Body of pancreas (tissue), 4 donors: Measurements from ENCODE around the gene KRTAP2-1. TPM values are rescaled to one million over a fixed set of nuclear protein-coding genes. Genes with fewer than 3 reads are reported as not detected.

Experiments used
- ATAC-seq: fragments of 150-250 bp; one replicate; pipeline ENCODE4 v1.9.1; 2016
- DNase-seq, 4 donors: peaks; one replicate each; pipeline ENCODE4 v3.0.0-alpha.2; 2019
- H3K27ac ChIP-seq, 4 donors: fragments of 200-600 bp; sonication (generic); 1 replicate in 3 of 4; 2 replicates in 1 of 4; pipeline versions ENCODE4 v1.5.1 to v1.6.1; 2016 to 2019; ENCODE audit warnings: mild to moderate bottlenecking in 1 of 4, mixed read lengths in 1 of 4, moderate library complexity in 1 of 4
- H3K27me3 ChIP-seq, 2 donors: fragments of 200-600 bp; sonication (generic); one replicate each; pipeline ENCODE4 v1.6.0; 2016; ENCODE audit warnings: mild to moderate bottlenecking in 1 of 2
- H3K36me3 ChIP-seq, 2 donors: fragments of 200-600 bp; sonication (generic); replicated peaks in 1 of 2; 2 replicates each; pipeline ENCODE4 v1.5.1; 2016; ENCODE audit warnings: low read depth in 2 of 2; ENCODE audit not compliant: insufficient read depth in 1 of 2
- H3K4me1 ChIP-seq: fragments of 200-600 bp; sonication (generic); one replicate; pipeline ENCODE4 v1.6.0; 2016
- H3K4me3 ChIP-seq, 2 donors: fragments of 200-600 bp; sonication (generic); 1 replicate in 1 of 2; 2 replicates in 1 of 2; pipeline ENCODE4 v1.5.1; 2016 to 2019
- H3K9me3 ChIP-seq, 3 donors: fragments of 200-600 bp; sonication (generic); 1 replicate in 2 of 3; 2 replicates in 1 of 3; pipeline ENCODE4 v1.5.1; 2016
- POLR2A ChIP-seq, 3 donors: fragments of 450-650 bp; IDR thresholded peaks; one replicate each; pipeline ENCODE4 v1.6.1; 2016; ENCODE audit warnings: antibody characterized with exemption in 3 of 3, mild to moderate bottlenecking in 2 of 3
- WGBS, 2 donors: methylation state at CpG; one replicate each; pipeline ENCODE4 v1.1.5; 2017; 5-methylcytosine and 5-hydroxymethylcytosine counted together
- intact Hi-C: fragments of 100-400 bp; cut with DNase I; formaldehyde crosslinking; loops from one replicate; pipeline ENCODE4 v1.15.1; 2023
- total RNA-seq, 2 donors: library from RNA; depleted of rRNA; stranded (reverse); fragments of >200 nt; gene quantifications; one replicate each; pipeline ENCODE4 v1.1.0, GENCODE V29; 2016
- TF ChIP-seq, protein P1 (sequence below), 7 experiments: fragments of 450-650 bp in 4 of 7; fragments of 200-600 bp in 3 of 7; sonication (generic) in 3 of 7; IDR thresholded peaks; one replicate each; pipeline ENCODE4 v1.5.1; 2016 to 2019; ENCODE audit warnings: antibody characterized with exemption in 7 of 7

Gene KRTAP2-1
- total RNA-seq, 2 donors from 2014 or later: not detected

DNA sequence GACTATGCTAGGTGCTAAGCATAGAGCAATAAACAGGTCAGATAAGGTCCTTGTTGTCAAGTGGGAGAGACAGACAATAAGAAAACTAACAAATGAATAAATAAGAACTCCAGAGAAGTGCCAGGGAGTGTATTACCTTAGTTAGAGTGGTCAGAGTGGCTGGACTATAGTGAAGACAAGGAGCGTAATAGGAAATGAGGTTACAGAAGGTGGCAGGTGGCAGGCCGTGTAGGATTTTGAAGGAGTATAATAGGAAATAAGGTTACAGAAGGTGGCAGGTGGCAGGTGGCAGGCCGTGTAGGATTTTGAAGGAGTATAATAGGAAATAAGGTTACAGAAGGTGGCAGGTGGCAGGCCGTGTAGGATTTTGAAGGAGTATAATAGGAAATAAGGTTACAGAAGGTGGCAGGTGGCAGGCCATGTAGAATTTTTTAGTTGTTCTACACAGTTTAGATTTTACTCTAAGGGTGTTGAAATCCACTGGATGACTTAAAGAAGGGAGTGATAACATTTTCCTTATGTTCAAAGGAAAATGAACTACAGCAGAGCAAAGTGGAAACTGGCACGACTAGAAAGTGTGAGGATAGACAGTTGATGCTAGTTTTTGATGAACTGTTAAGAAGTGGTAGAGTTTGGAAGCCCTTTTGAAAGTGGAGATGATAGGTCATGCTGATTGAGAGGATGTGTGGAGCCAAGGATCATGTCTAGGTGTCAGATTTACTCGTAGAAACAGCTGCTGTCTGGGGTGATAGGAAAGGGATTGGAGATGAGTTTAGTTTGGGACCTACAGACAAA, 34.6 kb downstream of the KRTAP2-1 start:
- H3K36me3 ChIP-seq: no peaks in the 10 kb centered on the region
- DNase-seq (no peak), ATAC-seq (no peak)
- intact Hi-C loops: no loop called here
- no peak overlapping the region for H3K27ac ChIP-seq
- H3K9me3 ChIP-seq: no peaks in the 10 kb centered on the region
- WGBS, 2 donors: 66 to 76% methylated on average over 6 of the region's 6 CpGs
- TF ChIP-seq POLR2A (IDR thresholded peaks at IDR 0.05): no peak
- TF ChIP-seq, protein P1, sequence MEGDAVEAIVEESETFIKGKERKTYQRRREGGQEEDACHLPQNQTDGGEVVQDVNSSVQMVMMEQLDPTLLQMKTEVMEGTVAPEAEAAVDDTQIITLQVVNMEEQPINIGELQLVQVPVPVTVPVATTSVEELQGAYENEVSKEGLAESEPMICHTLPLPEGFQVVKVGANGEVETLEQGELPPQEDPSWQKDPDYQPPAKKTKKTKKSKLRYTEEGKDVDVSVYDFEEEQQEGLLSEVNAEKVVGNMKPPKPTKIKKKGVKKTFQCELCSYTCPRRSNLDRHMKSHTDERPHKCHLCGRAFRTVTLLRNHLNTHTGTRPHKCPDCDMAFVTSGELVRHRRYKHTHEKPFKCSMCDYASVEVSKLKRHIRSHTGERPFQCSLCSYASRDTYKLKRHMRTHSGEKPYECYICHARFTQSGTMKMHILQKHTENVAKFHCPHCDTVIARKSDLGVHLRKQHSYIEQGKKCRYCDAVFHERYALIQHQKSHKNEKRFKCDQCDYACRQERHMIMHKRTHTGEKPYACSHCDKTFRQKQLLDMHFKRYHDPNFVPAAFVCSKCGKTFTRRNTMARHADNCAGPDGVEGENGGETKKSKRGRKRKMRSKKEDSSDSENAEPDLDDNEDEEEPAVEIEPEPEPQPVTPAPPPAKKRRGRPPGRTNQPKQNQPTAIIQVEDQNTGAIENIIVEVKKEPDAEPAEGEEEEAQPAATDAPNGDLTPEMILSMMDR (IDR thresholded peaks at IDR 0.05): no peak
- no peaks in the 10 kb centered on the region for H3K4me1 ChIP-seq
- H3K4me3 ChIP-seq: no peak overlapping the region
- H3K27me3 ChIP-seq: no peaks in the 10 kb centered on the region

DNA sequence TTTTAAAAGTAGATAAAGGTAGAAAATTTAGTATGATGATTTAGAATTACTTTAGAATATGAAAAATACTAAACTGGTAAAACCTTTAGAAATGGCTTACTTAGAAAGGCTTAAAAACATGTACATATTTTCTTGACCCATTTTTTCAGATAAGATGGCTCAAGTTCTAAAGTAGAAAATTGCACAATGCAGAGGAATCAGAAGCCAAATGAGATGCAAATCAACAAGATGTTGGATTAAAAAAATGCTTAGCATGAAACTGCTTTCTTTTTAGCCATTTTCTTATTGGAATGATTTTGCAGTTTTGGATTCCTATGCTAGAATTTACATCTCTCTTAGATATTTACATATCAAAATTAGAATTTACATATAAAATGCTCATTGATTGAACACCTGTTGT, 36.7 kb downstream of the KRTAP2-1 start:
- Histone ChIP-seq H3K27me3 (no peaks in the 10 kb centered on the region), H3K27ac (no peak overlapping the region), H3K9me3 (no peaks in the 10 kb centered on the region), H3K4me1 (no peaks in the 10 kb centered on the region), H3K36me3 (no peaks in the 10 kb centered on the region), H3K4me3 (no peak overlapping the region)
- ATAC-seq: no peak
- TF ChIP-seq, protein P1 (IDR thresholded peaks at IDR 0.05): no peak
- TF ChIP-seq POLR2A (IDR thresholded peaks at IDR 0.05): no peak
- no peak for DNase-seq
- intact Hi-C loops: no loop called here

DNA sequence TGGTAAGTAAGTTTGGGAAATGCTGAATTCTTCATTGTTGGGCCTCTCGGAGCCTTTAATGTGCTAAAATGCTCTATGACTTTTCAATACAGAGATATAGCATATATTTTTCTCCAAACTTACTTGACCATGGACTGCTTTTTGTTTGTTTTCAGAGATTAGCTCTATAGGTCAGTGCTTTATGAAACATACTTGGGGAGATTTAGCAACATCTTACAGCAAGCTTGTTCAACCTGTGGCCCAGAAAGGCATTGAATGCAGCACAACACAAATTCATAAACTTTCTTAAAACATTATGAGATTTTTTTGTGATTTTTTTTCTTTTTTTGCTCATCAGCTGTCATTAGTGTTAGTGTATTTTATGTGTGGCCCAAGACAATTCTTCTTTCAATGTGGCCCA, 37.2 kb downstream of the KRTAP2-1 start:
- Histone ChIP-seq H3K36me3 (no peaks in the 10 kb centered on the region), H3K4me1 (no peaks in the 10 kb centered on the region), H3K27me3 (no peaks in the 10 kb centered on the region), H3K4me3 (no peak overlapping the region), H3K27ac (no peak overlapping the region), H3K9me3 (no peaks in the 10 kb centered on the region)
- WGBS, 2 donors: 81 to 89% methylated on average over 1 of the region's 1 CpG
- DNase-seq (no peak), ATAC-seq (no peak)
- intact Hi-C loops: no loop called here
- TF ChIP-seq POLR2A (IDR thresholded peaks at IDR 0.05): no peak
- TF ChIP-seq, protein P1 (IDR thresholded peaks at IDR 0.05): no peak

DNA sequence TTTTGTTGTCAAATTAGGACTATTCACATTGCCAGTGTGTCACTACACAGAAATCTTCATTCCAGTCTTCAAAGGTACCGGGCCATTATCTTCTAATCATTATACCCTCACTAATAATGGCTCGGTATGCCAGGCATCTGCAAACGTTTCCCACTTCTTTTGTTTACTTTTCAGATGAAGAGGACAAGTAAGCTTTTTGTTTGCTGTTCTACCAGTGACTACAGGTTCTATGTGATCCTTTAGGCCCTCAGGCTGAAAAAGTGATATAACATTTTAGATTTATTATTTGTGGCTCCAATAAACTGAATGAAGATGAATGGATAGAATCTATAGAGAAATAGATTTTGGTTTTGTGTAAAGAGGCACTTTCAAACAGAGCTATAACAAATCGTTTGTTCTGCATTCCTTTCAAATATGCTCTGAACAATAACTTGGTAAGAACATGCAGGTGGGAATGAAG, 37.8 kb downstream of the KRTAP2-1 start:
- Histone ChIP-seq H3K4me1 (no peaks in the 10 kb centered on the region), H3K36me3 (no peaks in the 10 kb centered on the region), H3K27me3 (no peaks in the 10 kb centered on the region), H3K27ac (no peak overlapping the region), H3K9me3 (no peaks in the 10 kb centered on the region), H3K4me3 (no peak overlapping the region)
- DNase-seq (no peak), ATAC-seq (peak; percentile 35)
- intact Hi-C loops: no loop called here
- WGBS, 2 donors: 26 to 27% methylated on average over 4 of the region's 4 CpGs
- TF ChIP-seq, protein P1 (IDR thresholded peaks at IDR 0.05): no peak
- no peak for TF ChIP-seq POLR2A (IDR thresholded peaks at IDR 0.05)

DNA sequence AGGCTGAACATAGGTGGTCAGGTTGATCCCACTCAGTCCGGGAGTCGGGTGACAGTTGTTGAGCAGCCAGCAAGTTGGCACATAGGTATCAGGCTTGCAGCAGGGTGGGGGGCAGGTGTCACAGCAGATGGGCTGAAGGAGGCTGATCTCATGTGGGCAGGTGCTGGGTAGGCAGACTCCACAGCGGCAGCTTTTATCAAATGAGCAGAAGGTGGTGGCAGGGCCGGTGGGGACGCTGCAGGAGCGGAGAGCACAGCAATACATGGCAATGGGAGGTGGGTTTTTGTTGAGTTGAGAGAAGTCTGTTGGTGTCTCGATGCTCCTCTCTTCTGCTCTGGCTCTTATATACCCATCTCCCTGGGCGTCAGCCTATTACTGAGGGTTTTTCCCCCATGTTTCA, 38.3 kb downstream of the KRTAP2-1 start, which contains the start of gene KRTAP3-1:
Gene KRTAP3-1 (minus strand): TSS at position 318 of the 400 bp plus-strand sequence. CDS start 54 bp downstream, at position 264.
- H3K36me3 ChIP-seq: no peaks in the 10 kb centered on the region
- no peak within 1 kb of the TSS for H3K4me3 ChIP-seq
- WGBS, 2 donors: 75% methylated on average over 8 of the region's 8 CpGs
- no peak for TF ChIP-seq POLR2A (IDR thresholded peaks at IDR 0.05)
- TF ChIP-seq, protein P1 (IDR thresholded peaks at IDR 0.05): no peak
- DNase-seq (no peak), ATAC-seq (no peak)
- no peaks in the 10 kb centered on the region for H3K9me3 ChIP-seq
- H3K4me1 ChIP-seq: no peaks in the 10 kb centered on the region
- intact Hi-C loops: no loop called here
- H3K27ac ChIP-seq: no peak within 1 kb of the TSS
- no peaks in the 10 kb centered on the region for H3K27me3 ChIP-seq
